ENCODE measurements around the gene SIK3. TPM values are rescaled to one million over a fixed set of nuclear protein-coding genes. Genes with fewer than 3 reads are reported as not detected.

SIK3 gene
- total RNA-seq, 1 experiment from 2014 or later, result 31.4 TPM

- H3K23me2 ChIP-seq (ENCODE audit: insufficient read length, low read depth, low read length, poor library complexity, severe bottlenecking), result no peaks in the 10 kb centered on the region
- WGBS (ENCODE audit: extremely low coverage, insufficient read length, low lambda C conversion rate), result no CpG with 5 or more reads among the region's 3 CpGs
- Mint-ChIP-seq H3K4me3 (no peak overlapping the region), H3K4me1 (no peaks in the 10 kb centered on the region), H3K36me3 (ENCODE audit: insufficient read depth in 1 of 3, low read depth in 3 of 3) (peaks cover 13 to 17% (median 14%) of the 10 kb centered on the region in 3 experiments), H3K27me3 (ENCODE audit: low read depth) (no peaks in the 10 kb centered on the region), H3K9me3 (peaks cover 0 to 8% of the 10 kb centered on the region in 2 experiments; a peak in 4 of 5 replicates), H3K27ac (no peak overlapping the region)
- H2BK5ac ChIP-seq (ENCODE audit: insufficient read length, low read length), result no peak overlapping the region
- no peak for TF ChIP-seq CTCF (conservative IDR thresholded peaks at IDR 0.05)
- no peaks in the 10 kb centered on the region for H3K9me3 ChIP-seq (ENCODE audit: control insufficient read depth, low read depth, low read length)
- H3K27me3 ChIP-seq (ENCODE audit: insufficient read depth, low read length), result no peaks in the 10 kb centered on the region
- H4K8ac ChIP-seq (replicated peaks; ENCODE audit: insufficient read length, low read depth, low read length), result no peak overlapping the region
- H3K27ac ChIP-seq (ENCODE audit: insufficient read length, low read depth, low read length), result no peak overlapping the region
- H3K9ac ChIP-seq (ENCODE audit: extremely low read depth, insufficient read length, low read length), result no peak overlapping the region
- no peak overlapping the region for H3T11ph ChIP-seq (ENCODE audit: low read length)
- no peak overlapping the region for H4K91ac ChIP-seq (ENCODE audit: insufficient read length, low read depth, low read length)
- no peak overlapping the region for H3K56ac ChIP-seq (ENCODE audit: insufficient read length, low read depth, low read length)
- no peak overlapping the region for H2BK15ac ChIP-seq (ENCODE audit: low read depth, low read length)
- no peak for DNase-seq
- no peak overlapping the region for H4K5ac ChIP-seq (ENCODE audit: insufficient read length, low read depth, low read length)
- no peaks in the 10 kb centered on the region for H4K20me1 ChIP-seq (ENCODE audit: control insufficient read depth, insufficient read depth, insufficient read length)
- no peak overlapping the region for H3K4ac ChIP-seq (ENCODE audit: low read depth, low read length)
- H2BK120ac ChIP-seq (ENCODE audit: low read depth, low read length, poor library complexity, severe bottlenecking), result no peak overlapping the region
- H2AFZ ChIP-seq (ENCODE audit: low read length), result no peak overlapping the region
- no peaks in the 10 kb centered on the region for H3K79me2 ChIP-seq (ENCODE audit: insufficient read depth, low read length)
- H3K18ac ChIP-seq (ENCODE audit: insufficient read length, low read depth, low read length), result no peak overlapping the region
- no peak overlapping the region for H2BK12ac ChIP-seq (ENCODE audit: insufficient read length, low read depth, low read length)
- no peak overlapping the region for H3K14ac ChIP-seq (ENCODE audit: insufficient read depth, low read length)
- no peak overlapping the region for H3K23ac ChIP-seq (ENCODE audit: insufficient read length, low read depth, low read length)
- H2AK5ac ChIP-seq (ENCODE audit: insufficient read length, low read length), result no peak overlapping the region
- H2BK20ac ChIP-seq (ENCODE audit: low read depth, low read length, poor library complexity, severe bottlenecking), result no peak overlapping the region
- H3K4me2 ChIP-seq (ENCODE audit: insufficient read depth, insufficient read length, low read length), result no peak overlapping the region
- no peaks in the 10 kb centered on the region for H3K4me1 ChIP-seq (ENCODE audit: insufficient read depth, low read length)
- no peaks in the 10 kb centered on the region for H3K79me1 ChIP-seq (ENCODE audit: insufficient read depth, low read depth, low read length, poor library complexity, severe bottlenecking)
Observed at GRCh38 chr11:116901211-116901610, 197.0 kb downstream of the SIK3 start.
